22Rv1 (cell line): ENCODE measurements around the gene CCT6B.

ENCODE experiments used
- CTCF ChIP-seq: fragments of 450-650 bp; IDR thresholded peaks from 2 replicates; pipeline ENCODE4 v1.5.1; 2017; ENCODE audit warnings: mild to moderate bottlenecking
- ZFX ChIP-seq: fragments of 450-650 bp; IDR thresholded peaks from 2 replicates; pipeline ENCODE4 v1.6.1; 2017; ENCODE audit warnings: antibody characterized with exemption, borderline replicate concordance

DNA sequence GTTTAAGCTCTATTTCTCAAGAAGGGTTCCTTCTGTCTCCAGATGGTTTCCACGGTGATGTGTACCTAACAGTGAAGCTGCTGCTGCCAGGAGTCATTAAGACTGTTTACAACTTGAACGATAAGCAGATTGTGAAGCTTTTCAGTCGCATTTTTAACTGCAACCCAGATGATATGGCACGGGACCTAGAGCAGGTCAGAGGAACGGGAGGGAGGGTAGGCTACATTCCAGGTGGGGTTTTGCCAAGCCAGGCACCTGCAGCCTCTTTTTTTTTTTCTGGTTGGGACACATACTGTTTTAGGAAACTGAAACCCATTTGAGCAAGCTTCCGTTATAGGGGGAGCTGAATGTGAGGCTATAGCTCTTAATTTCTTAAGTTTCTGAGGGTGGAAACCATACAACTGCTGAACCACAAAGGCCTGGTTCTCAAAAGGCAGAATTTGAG lies 29.7 kb upstream of the CCT6B start:
- TF ChIP-seq CTCF (no peak), ZFX (no peak)
